Stomach (tissue), 9 donors: ENCODE measurements around the gene AP3D1. TPM values are rescaled to one million over a fixed set of nuclear protein-coding genes. Genes with fewer than 3 reads are reported as not detected.

Experiments used
- DNase-seq, 2 donors: peaks; one replicate each; pipeline versions ENCODE4 v3.0.0 to v3.0.0-alpha.2; 2013 to 2019
- H3K27ac ChIP-seq, 5 donors: fragments of 200-600 bp in 4 of 5; sonication (generic) in 4 of 5; one replicate each; pipeline ENCODE4 v1.5.1; 2013 to 2019; ENCODE audit warnings: mild to moderate bottlenecking in 1 of 5, moderate library complexity in 1 of 5
- H3K27me3 ChIP-seq, 3 donors: fragments of 200-600 bp; sonication (generic); one replicate each; pipeline ENCODE4 v1.5.1; 2017 to 2019; ENCODE audit warnings: mixed run types in 1 of 3
- H3K36me3 ChIP-seq, 4 donors: fragments of 200-600 bp; sonication (generic); 1 replicate in 3 of 4; 2 replicates in 1 of 4; pipeline ENCODE4 v1.5.1; 2016 to 2019
- H3K4me1 ChIP-seq, 4 donors: fragments of 200-600 bp; sonication (generic); one replicate each; pipeline ENCODE4 v1.5.1; 2016 to 2019
- H3K4me3 ChIP-seq, 4 donors: fragments of 200-600 bp; sonication (generic) in 3 of 4; one replicate each; pipeline ENCODE4 v1.5.1; 2016 to 2019; ENCODE audit warnings: mild to moderate bottlenecking in 1 of 4
- H3K9me3 ChIP-seq, 4 donors: fragments of 200-600 bp; sonication (generic); one replicate each; pipeline ENCODE4 v1.5.1; 2016 to 2019
- EP300 ChIP-seq: sonication (generic); formaldehyde crosslinking; IDR thresholded peaks from one replicate; pipeline ENCODE4 v1.6.1; 2017; ENCODE audit warnings: antibody characterized with exemption
- POLR2A ChIP-seq, 4 donors: fragments of 450-650 bp; IDR thresholded peaks; one replicate each; pipeline ENCODE4 v1.6.1; 2016; ENCODE audit warnings: antibody characterized with exemption in 4 of 4, control low read depth in 2 of 4, mild to moderate bottlenecking in 1 of 4, moderate library complexity in 1 of 4
- POLR2AphosphoS5 ChIP-seq, 3 donors: sonication (generic); formaldehyde crosslinking; IDR thresholded peaks; one replicate each; pipeline ENCODE4 v1.6.1; 2016; ENCODE audit warnings: antibody characterized with exemption in 3 of 3
- WGBS, 5 donors: extraction: QIAGEN DNeasy Blood & Tissue Kit in 3 of 5; methylation state at CpG; one replicate each; pipeline versions ENCODE4 v1.1.5 to v1.1.7; 2013 to 2018; 5-methylcytosine and 5-hydroxymethylcytosine counted together
- intact Hi-C: fragments of 100-400 bp; cut with DNase I; formaldehyde crosslinking; loops from one replicate; pipeline ENCODE4 v1.15.1; 2023; ENCODE audit warnings: low total_unique reads
- polyA plus RNA-seq, 3 donors: library from polyadenylated mRNA; stranded (reverse); fragments of 200-250 nt; gene quantifications; one replicate each; pipeline ENCODE4 v1.2.3, GENCODE V29; 2013
- total RNA-seq, 5 donors: library from RNA; depleted of rRNA; stranded (reverse); fragments of >200 nt; gene quantifications; one replicate each; pipeline versions ENCODE4 v1.1.0 to v1.2.3, GENCODE V29; 2014 to 2016
- TF ChIP-seq, protein P1 (sequence below), 7 experiments: fragments of 450-650 bp in 4 of 7; fragments of 200-600 bp in 3 of 7; sonication (generic) in 3 of 7; IDR thresholded peaks; one replicate each; pipeline ENCODE4 v1.5.1; 2016 to 2019; ENCODE audit warnings: antibody characterized with exemption in 7 of 7, control low read depth in 2 of 7, mild to moderate bottlenecking in 1 of 7
- donor health status: healthy with polysubstance abuse.
- donor health status: Bipolar disorder and iron deficiency.
- donor health status: healthy.

The AP3D1 gene
- total and polyA plus RNA-seq, 8 donors = 49.0 to 340 (median 85.0) TPM

DNA sequence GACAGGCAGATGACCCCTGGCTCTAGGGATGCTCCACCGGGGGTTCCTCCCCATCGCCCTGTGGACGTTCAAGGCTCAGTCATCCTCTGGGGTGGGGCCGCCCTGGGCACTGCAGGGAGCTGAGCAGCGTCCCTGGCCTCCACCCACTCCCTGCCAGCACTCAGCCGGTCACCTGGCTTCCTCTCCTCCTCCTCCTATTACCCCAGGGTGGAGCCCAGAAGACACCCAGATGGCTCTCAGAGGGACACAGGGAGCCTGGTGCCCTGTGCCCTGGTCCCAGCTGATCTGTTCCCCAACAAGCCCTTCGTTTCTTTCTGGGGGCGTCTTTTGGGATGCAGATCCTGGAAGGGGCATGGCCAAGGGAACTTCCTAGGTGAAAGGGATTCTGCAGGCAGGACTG lies 96.6 kb downstream of the AP3D1 start:
- intact Hi-C loops = no loop called here
- Histone ChIP-seq H3K4me3 (no peak overlapping the region), H3K27me3 (no peaks in the 10 kb centered on the region), H3K27ac (peak overlapping the region in 4 of 5 donors; percentile 63 to 100 (median 100)), H3K36me3 (no peaks in the 10 kb centered on the region), H3K9me3 (no peaks in the 10 kb centered on the region), H3K4me1 (peaks cover 59 to 81% (median 80%) of the 10 kb centered on the region in 4 donors)
- 49 to 67% (median 61%) methylated on average over 6 to 8 of the region's 8 CpGs for WGBS, 5 donors
- TF ChIP-seq POLR2A (IDR thresholded peaks at IDR 0.05) = no peak
- TF ChIP-seq, protein P1, sequence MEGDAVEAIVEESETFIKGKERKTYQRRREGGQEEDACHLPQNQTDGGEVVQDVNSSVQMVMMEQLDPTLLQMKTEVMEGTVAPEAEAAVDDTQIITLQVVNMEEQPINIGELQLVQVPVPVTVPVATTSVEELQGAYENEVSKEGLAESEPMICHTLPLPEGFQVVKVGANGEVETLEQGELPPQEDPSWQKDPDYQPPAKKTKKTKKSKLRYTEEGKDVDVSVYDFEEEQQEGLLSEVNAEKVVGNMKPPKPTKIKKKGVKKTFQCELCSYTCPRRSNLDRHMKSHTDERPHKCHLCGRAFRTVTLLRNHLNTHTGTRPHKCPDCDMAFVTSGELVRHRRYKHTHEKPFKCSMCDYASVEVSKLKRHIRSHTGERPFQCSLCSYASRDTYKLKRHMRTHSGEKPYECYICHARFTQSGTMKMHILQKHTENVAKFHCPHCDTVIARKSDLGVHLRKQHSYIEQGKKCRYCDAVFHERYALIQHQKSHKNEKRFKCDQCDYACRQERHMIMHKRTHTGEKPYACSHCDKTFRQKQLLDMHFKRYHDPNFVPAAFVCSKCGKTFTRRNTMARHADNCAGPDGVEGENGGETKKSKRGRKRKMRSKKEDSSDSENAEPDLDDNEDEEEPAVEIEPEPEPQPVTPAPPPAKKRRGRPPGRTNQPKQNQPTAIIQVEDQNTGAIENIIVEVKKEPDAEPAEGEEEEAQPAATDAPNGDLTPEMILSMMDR (IDR thresholded peaks at IDR 0.05) = no peak
- TF ChIP-seq POLR2AphosphoS5 (IDR thresholded peaks at IDR 0.05) = no peak
- TF ChIP-seq EP300 = no peak
- peak in 1 of 2 donors; percentile 36 for DNase-seq

DNA sequence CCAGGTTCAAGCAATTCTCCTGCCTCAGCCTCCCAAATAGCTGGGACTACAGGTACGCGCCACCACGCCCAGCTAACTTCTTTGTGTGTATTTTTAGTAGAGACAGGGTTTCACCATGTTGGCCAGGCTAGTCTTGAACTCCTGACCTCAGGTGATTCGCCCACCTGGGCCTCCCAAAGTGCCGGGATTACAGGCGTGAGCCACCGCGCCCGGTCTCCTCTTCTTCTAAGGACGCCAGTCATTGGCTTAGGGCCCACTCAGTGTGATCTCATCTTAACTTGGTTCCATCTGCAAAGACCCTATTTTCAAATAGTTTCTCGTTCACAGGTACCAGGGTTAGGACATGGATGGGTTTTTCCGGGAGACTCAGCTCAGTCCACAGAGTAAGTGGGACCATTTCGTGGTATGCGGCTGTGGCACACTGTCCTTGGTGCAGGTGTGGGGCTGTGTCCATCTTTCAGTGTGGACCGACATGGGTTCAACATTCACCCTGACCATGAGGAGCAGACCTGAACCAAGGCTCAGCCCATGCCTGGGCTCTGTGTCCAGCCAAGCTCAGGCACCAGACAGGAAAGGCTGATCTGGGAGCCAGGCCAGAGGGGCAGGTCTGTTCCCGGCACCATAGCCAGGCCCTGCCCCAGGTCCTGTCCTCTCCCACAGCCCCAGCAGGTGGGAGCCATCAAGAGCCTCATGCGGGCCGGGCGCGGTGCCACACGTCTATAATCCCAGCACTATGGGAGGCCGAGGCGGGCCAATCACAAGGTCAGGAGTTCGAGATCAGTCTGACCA lies 97.6 kb downstream of the AP3D1 start:
- Histone ChIP-seq H3K9me3 (no peaks in the 10 kb centered on the region), H3K4me3 (no peak overlapping the region), H3K4me1 (peaks cover 58 to 81% (median 79%) of the 10 kb centered on the region in 4 donors), H3K27me3 (no peaks in the 10 kb centered on the region), H3K27ac (peak overlapping the region; percentile 59 to 100 (median 100)), H3K36me3 (peaks cover 0 to 6% (median 5%) of the 10 kb centered on the region in 4 donors)
- TF ChIP-seq EP300 (no peak), POLR2AphosphoS5 (IDR thresholded peaks at IDR 0.05) (peak; percentile 47 to 69 (median 62))
- DNase-seq = peak; percentile 74 to 88
- 57 to 74% (median 65%) methylated on average over 24 of the region's 24 CpGs for WGBS, 5 donors
- intact Hi-C loops = no loop called here

DNA sequence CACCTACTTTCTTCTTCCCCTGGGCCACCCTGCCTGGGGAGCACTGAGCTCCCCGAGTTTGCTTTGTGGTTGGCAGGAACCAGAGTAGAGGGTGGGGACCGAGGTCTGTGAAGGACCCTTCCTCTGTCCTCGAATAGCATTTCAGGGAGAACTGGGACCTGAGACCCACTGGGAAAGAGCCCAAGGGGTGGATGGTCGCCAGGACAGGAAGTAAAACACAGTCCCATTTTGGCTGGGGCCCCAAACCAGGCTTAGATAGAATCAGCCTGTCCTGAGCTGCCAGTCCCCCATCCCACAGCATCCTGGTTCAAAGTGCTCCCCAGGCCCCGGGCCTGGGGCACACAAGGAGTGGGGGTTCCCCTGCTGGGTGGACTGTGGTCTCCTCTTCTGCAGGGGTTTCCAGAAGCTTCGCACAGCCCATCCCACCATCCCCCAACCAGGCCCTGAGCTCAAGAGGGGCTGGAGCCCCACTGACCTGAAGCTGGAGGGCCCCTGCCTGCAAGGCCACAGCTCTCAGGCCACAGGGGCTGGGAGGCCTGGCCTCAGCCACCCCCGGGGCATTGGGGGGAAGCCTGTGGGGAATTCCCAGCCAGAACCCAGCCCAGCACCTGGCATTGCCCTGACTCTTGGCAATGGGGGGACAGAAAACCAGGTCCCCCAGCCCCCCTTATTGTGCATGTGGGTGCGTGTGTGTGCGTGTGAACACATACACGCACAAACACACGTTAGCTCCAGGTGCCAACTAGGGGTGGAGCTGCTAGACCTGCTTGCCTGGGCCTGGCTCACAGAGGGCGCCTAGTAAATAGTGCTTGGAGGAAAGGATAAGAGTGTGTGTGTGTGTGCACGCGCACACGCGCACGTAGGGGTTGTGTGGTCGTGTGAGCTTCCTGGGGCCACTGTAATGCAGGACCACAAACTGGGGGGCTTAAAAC lies 99.3 kb downstream of the AP3D1 start:
- peak overlapping the region; percentile 75 to 99 (median 98) for H3K4me3 ChIP-seq

DNA sequence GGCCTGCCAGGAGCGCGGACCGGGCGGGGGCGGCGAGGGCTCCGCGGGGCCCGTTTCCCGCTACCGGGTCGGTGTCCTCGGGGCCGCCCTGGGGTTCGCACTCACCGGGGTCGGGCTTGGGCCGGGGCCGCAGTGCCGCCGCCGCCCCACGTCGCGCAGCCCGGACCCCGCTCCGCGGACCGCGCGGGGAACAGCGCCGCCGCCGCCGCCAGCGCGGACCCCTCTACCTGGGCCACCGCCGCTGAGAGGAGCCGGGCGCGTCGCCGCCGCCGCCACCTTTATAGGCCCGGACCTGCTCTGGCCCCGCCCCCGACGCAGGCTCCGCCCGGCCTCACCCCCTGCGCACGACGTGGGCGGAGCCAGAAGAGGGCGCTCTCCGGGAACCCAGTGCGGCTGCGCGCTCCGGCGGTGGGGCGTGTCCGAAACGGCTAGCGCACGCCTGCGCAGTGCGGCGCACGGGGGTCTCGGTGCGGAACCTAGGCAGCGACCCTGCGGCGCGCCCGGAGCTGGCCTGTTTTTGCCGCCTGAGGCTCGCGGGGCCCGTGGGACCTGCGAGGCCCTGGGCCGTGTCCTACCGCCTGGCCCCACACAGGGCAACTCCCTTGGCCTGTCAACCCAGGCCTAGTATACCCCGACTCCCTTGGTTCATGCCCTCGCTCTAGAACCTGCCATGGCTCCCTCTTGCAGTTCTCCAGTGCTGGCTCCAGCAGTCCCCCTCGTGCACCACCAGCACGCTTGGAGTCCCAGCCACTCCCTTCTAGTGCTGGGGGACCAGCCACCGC lies 100.2 kb downstream of the AP3D1 start, which contains the start of gene MKNK2:
Gene MKNK2, minus strand, starts transcription at position 254 of the 782 bp plus-strand sequence. CDS start 393 bp downstream, outside the sequence.
- Histone ChIP-seq H3K4me1 (peaks cover 61 to 81% (median 80%) of the 10 kb centered on the region in 4 donors), H3K27ac (peak within 1 kb of the TSS; percentile 94 to 100 (median 100)), H3K4me3 (peak within 1 kb of the TSS; percentile 75 to 99 (median 98)), H3K27me3 (no peaks in the 10 kb centered on the region), H3K9me3 (no peaks in the 10 kb centered on the region), H3K36me3 (peaks cover 5 to 26% (median 21%) of the 10 kb centered on the region in 4 donors)
- peak; percentile 94 to 97 for DNase-seq
- intact Hi-C loops = no loop called here
- TF ChIP-seq POLR2A (IDR thresholded peaks at IDR 0.05) (peak in 1 of 4 donors; percentile 21), EP300 (no peak), POLR2AphosphoS5 (IDR thresholded peaks at IDR 0.05) (peak; percentile 93 to 99 (median 99))
- TF ChIP-seq, protein P1 (IDR thresholded peaks at IDR 0.05) = peak in 4 of 7 experiments; percentile 39 to 80 (median 62)
- WGBS, 5 donors = 2 to 12% (median 3%) methylated on average over 12 to 93 of the region's 93 CpGs

More for the DNA sequence above, 99.3 kb downstream of the AP3D1 start:
- WGBS, 5 donors = 14 to 29% (median 20%) methylated on average over 12 to 18 of the region's 18 CpGs
- Histone ChIP-seq H3K4me1 (peaks cover 61 to 81% (median 79%) of the 10 kb centered on the region in 4 donors), H3K9me3 (no peaks in the 10 kb centered on the region), H3K27me3 (no peaks in the 10 kb centered on the region), H3K27ac (peak overlapping the region; percentile 88 to 100 (median 100)), H3K36me3 (peaks cover 0 to 19% (median 14%) of the 10 kb centered on the region in 4 donors)
- DNase-seq = peak; percentile 77 to 87
- TF ChIP-seq POLR2A (IDR thresholded peaks at IDR 0.05) = no peak
- no peak for TF ChIP-seq POLR2AphosphoS5 (IDR thresholded peaks at IDR 0.05)
- TF ChIP-seq, protein P1 (IDR thresholded peaks at IDR 0.05) = no peak
- TF ChIP-seq EP300 = no peak
- intact Hi-C loops = no loop called here
